Nephron progenitor cell (in vitro differentiated cells): ENCODE measurements around the gene FAM210A.
A peak's percentile ranks its signal among the peaks of the same experiment; 100 is the strongest.

Experiments used
- DNase-seq: peaks from one replicate; pipeline ENCODE4 v3.0.0; 2021
- H3K27ac Mint-ChIP-seq: 2 replicates; pipeline ENCODE4 v1.8.0; 2021; ENCODE audit warnings: mild to moderate bottlenecking, moderate library complexity, mixed read lengths
- H3K27me3 Mint-ChIP-seq: 2 replicates; pipeline ENCODE4 v1.8.0; 2021; ENCODE audit warnings: mild to moderate bottlenecking, low read depth, mixed read lengths; ENCODE audit not compliant: poor library complexity
- H3K36me3 Mint-ChIP-seq: 2 replicates; pipeline ENCODE4 v1.8.0; 2021; ENCODE audit warnings: low read depth, mixed read lengths
- H3K4me1 Mint-ChIP-seq: 2 replicates; pipeline ENCODE4 v1.8.0; 2021; ENCODE audit warnings: mixed read lengths
- H3K4me3 Mint-ChIP-seq: 2 replicates; pipeline ENCODE4 v1.8.0; 2021; ENCODE audit warnings: mild to moderate bottlenecking, moderate library complexity, mixed read lengths
- H3K9me3 Mint-ChIP-seq: 2 replicates; pipeline ENCODE4 v1.8.0; 2021; ENCODE audit warnings: mild to moderate bottlenecking, moderate library complexity, mixed read lengths
- TF ChIP-seq, protein P1 (sequence below): fragments of 200-600 bp; sonication (generic); IDR thresholded peaks from 2 replicates; pipeline ENCODE4 v1.5.0; 2021; ENCODE audit warnings: antibody characterized with exemption

The FAM210A gene

GRCh38 chr18:13676471-13676870 is 49.9 kb downstream of the FAM210A start:
- peaks cover 22% of the 10 kb centered on the region for H3K9me3 Mint-ChIP-seq
- no peak overlapping the region for H3K27ac Mint-ChIP-seq
- no peak overlapping the region for H3K4me3 Mint-ChIP-seq
- peaks cover 7% of the 10 kb centered on the region for H3K4me1 Mint-ChIP-seq
- no peaks in the 10 kb centered on the region for H3K27me3 Mint-ChIP-seq
- TF ChIP-seq, protein P1, sequence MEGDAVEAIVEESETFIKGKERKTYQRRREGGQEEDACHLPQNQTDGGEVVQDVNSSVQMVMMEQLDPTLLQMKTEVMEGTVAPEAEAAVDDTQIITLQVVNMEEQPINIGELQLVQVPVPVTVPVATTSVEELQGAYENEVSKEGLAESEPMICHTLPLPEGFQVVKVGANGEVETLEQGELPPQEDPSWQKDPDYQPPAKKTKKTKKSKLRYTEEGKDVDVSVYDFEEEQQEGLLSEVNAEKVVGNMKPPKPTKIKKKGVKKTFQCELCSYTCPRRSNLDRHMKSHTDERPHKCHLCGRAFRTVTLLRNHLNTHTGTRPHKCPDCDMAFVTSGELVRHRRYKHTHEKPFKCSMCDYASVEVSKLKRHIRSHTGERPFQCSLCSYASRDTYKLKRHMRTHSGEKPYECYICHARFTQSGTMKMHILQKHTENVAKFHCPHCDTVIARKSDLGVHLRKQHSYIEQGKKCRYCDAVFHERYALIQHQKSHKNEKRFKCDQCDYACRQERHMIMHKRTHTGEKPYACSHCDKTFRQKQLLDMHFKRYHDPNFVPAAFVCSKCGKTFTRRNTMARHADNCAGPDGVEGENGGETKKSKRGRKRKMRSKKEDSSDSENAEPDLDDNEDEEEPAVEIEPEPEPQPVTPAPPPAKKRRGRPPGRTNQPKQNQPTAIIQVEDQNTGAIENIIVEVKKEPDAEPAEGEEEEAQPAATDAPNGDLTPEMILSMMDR: no peak
- H3K36me3 Mint-ChIP-seq: peaks cover 52% of the 10 kb centered on the region
- DNase-seq: no peak

GRCh38 chr18:13672657-13673056 is 53.7 kb downstream of the FAM210A start:
- no peak for DNase-seq
- Mint-ChIP-seq H3K9me3 (peaks cover 17% of the 10 kb centered on the region), H3K4me3 (no peak overlapping the region), H3K4me1 (no peaks in the 10 kb centered on the region), H3K36me3 (peaks cover 48% of the 10 kb centered on the region), H3K27ac (peak overlapping the region; percentile 73), H3K27me3 (no peaks in the 10 kb centered on the region)
- TF ChIP-seq, protein P1: no peak

DNA sequence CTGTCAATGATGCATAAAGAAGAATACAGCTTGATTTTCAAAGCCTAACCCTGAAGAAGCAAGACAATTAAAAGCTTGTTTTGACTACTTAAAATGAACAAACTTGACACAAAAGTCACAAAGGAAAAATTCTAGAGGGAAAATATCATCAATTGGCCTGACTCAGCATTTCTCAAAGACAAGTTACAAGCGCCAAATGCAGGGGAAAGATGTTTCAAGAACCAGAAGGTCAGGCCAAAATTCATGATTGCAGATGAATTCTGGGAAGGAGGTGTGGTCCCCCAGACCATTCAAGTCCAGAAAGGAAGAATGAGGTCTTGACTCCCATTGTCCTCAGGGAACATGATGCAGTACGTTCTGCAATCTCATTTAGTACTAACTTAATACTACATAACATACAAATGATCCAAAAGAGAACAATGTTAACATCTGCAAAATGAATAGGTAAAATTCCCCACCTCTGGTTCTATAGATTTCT is 64.5 kb downstream of the FAM210A start:
- Mint-ChIP-seq H3K4me3 (no peak overlapping the region), H3K9me3 (no peaks in the 10 kb centered on the region), H3K36me3 (peaks cover 24% of the 10 kb centered on the region), H3K27ac (no peak overlapping the region), H3K27me3 (no peaks in the 10 kb centered on the region), H3K4me1 (no peaks in the 10 kb centered on the region)
- no peak for DNase-seq
- TF ChIP-seq, protein P1: no peak

GRCh38 chr18:13661051-13661778 is 65.1 kb downstream of the FAM210A start:
- H3K27me3 Mint-ChIP-seq: no peaks in the 10 kb centered on the region
- peaks cover 18% of the 10 kb centered on the region for H3K36me3 Mint-ChIP-seq
- no peak overlapping the region for H3K4me3 Mint-ChIP-seq
- no peaks in the 10 kb centered on the region for H3K4me1 Mint-ChIP-seq
- no peak for DNase-seq
- peak overlapping the region; percentile 88 for H3K27ac Mint-ChIP-seq
- H3K9me3 Mint-ChIP-seq: no peaks in the 10 kb centered on the region
- TF ChIP-seq, protein P1: no peak

DNA sequence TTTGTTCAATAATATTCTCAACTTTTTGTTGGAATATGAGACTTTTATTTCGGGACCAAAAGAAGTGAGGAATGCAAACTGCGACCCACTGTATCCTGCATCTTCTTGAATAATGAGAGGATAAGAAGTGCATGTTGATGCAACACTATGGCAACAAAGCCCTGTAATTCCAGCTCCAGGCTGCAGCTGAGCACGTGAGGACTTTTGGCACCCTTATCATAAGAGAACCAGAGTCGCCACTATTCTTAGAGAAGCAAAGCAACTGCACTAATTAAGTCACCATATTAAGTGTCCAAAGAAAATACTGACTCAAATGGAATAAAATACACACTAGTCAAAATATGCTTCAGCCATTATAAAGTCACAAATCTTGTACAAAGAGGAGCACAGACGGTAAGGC is 65.8 kb downstream of the FAM210A start:
- Mint-ChIP-seq H3K4me1 (no peaks in the 10 kb centered on the region), H3K9me3 (no peaks in the 10 kb centered on the region), H3K36me3 (peaks cover 17% of the 10 kb centered on the region), H3K27me3 (no peaks in the 10 kb centered on the region), H3K4me3 (no peak overlapping the region), H3K27ac (peak overlapping the region; percentile 88)
- TF ChIP-seq, protein P1: no peak
- DNase-seq: no peak
